Measurements from ENCODE around the gene SLC18B1. TPM values are rescaled to one million over a fixed set of nuclear protein-coding genes. Genes with fewer than 3 reads are reported as not detected.
A peak's percentile ranks its signal among the peaks of the same experiment; 100 is the strongest.
"Not testable (repeated sequence)": the region's sequence is repeated elsewhere in the genome, so short reads cannot be mapped to it uniquely, and the experiment has no call there.

The SLC18B1 gene
- total RNA-seq, 1 donor from 2014 or later, result 12.8 TPM

- ATAC-seq, result peak; percentile 93
These were observed 567 bp upstream of the SLC18B1 start for GRCh38 chr6:132798869-132799538.

- ATAC-seq, result no peak
These were observed 3.0 kb downstream of the SLC18B1 start for GRCh38 chr6:132795461-132795860.

GRCh38 chr6:132792510-132792909, 5.9 kb downstream of the SLC18B1 start:
- ATAC-seq, result no peak

GRCh38 chr6:132790450-132790849, 8.0 kb downstream of the SLC18B1 start:
- no peak for ATAC-seq

GRCh38 chr6:132789396-132789776, 9.1 kb downstream of the SLC18B1 start:
- no peak for ATAC-seq

GRCh38 chr6:132788658-132789395, 9.6 kb downstream of the SLC18B1 start:
- ATAC-seq, result no peak

GRCh38 chr6:132785936-132786335, 12.5 kb downstream of the SLC18B1 start:
- ATAC-seq, result no peak

- no peak for ATAC-seq
These were observed 17.6 kb downstream of the SLC18B1 start for GRCh38 chr6:132780770-132781371.

- not testable (repeated sequence) for ATAC-seq
These were observed 20.6 kb downstream of the SLC18B1 start for GRCh38 chr6:132777881-132778280.

GRCh38 chr6:132768051-132768517, 30.4 kb downstream of the SLC18B1 start:
- peak; percentile 66 for ATAC-seq

GRCh38 chr6:132765560-132765959, 32.9 kb downstream of the SLC18B1 start:
- no peak for ATAC-seq

GRCh38 chr6:132764370-132764769, 34.1 kb downstream of the SLC18B1 start:
- peak; percentile 98 for ATAC-seq

GRCh38 chr6:132763269-132763668, 35.2 kb downstream of the SLC18B1 start:
- ATAC-seq, result no peak

GRCh38 chr6:132760256-132760655, 38.2 kb downstream of the SLC18B1 start:
- ATAC-seq, result no peak

- ATAC-seq, result no peak
These were observed 39.7 kb downstream of the SLC18B1 start for GRCh38 chr6:132758689-132759088.

GRCh38 chr6:132752255-132752654, 46.2 kb downstream of the SLC18B1 start:
- ATAC-seq, result no peak

GRCh38 chr6:132751828-132752227, 46.6 kb downstream of the SLC18B1 start:
- ATAC-seq, result no peak

- no peak for ATAC-seq
These were observed 47.1 kb downstream of the SLC18B1 start for GRCh38 chr6:132751306-132751705.

- no peak for ATAC-seq
These were observed 47.8 kb downstream of the SLC18B1 start for GRCh38 chr6:132750455-132751248.

- ATAC-seq, result peak; percentile 51
These were observed 49.3 kb downstream of the SLC18B1 start for GRCh38 chr6:132749111-132749510.

GRCh38 chr6:132748446-132748845, 50.0 kb downstream of the SLC18B1 start:
- no peak for ATAC-seq

GRCh38 chr6:132746048-132746447, 52.4 kb downstream of the SLC18B1 start:
- no peak for ATAC-seq

GRCh38 chr6:132742495-132742894, 55.9 kb downstream of the SLC18B1 start:
- ATAC-seq, result no peak

Data from esophagus mucosa (tissue), 1 donor.